Measurements from ENCODE around the gene ASF1B. TPM values are rescaled to one million over a fixed set of nuclear protein-coding genes. Genes with fewer than 3 reads are reported as not detected.
A peak's percentile ranks its signal among the peaks of the same experiment; 100 is the strongest.

ASF1B gene
- total RNA-seq, 1 donor from 2014 or later = 0.70 TPM

- DNase-seq (ENCODE audit: low spot score) = peak; percentile 89
- intact Hi-C loops (cut with DNase I) = loop anchor here (2.0 to 10.0 kb wide), 3 partner anchors 63 to 289 kb away; partner anchors contain the start of gene ASF1B
These were observed 63.0 kb downstream of the ASF1B start for GRCh38 chr19:14073261-14073924.

- no peak for DNase-seq (ENCODE audit: low spot score)
- intact Hi-C loops (cut with DNase I) = loop anchor here (1.0 to 10.0 kb wide), 4 partner anchors 64 to 288 kb away; partner anchors contain the start of gene ASF1B
These were observed 63.7 kb downstream of the ASF1B start, which contains the start of gene MISP3 for GRCh38 chr19:14072535-14073260. Gene MISP3 (plus strand): TSS chr19:14072786. CDS start chr19:14073310, 524 bp downstream.

- no peak for DNase-seq (ENCODE audit: low spot score)
- intact Hi-C loops (cut with DNase I) = loop anchor here (10.0 kb wide), 2 partner anchors 274 to 286 kb away; no protein-coding TSS in a partner anchor
These were observed 65.9 kb downstream of the ASF1B start for GRCh38 chr19:14070268-14071050.

Other genes starting within 250 kb of the ASF1B start
- gene BRME1, start 230.5 kb downstream of the ASF1B start, total RNA-seq = 0.35 TPM
- gene CC2D1A, start 230.4 kb downstream of the ASF1B start, total RNA-seq = 19.5 TPM
- gene PODNL1, start 198.2 kb downstream of the ASF1B start, total RNA-seq = 3.5 TPM
- gene DCAF15, start 184.1 kb downstream of the ASF1B start, total RNA-seq = 17.0 TPM
- gene RFX1, start 130.3 kb downstream of the ASF1B start, total RNA-seq = 13.4 TPM
- not detected for gene RLN3, start 108.4 kb downstream of the ASF1B start, total RNA-seq
- gene IL27RA, start 104.8 kb downstream of the ASF1B start, total RNA-seq = 3.0 TPM
- 0.46 TPM for gene PALM3, start 74.5 kb downstream of the ASF1B start, total RNA-seq
- 7.9 TPM for gene MISP3, start 63.8 kb downstream of the ASF1B start, total RNA-seq
- gene C19orf67, start 50.8 kb downstream of the ASF1B start, total RNA-seq = not detected
- gene SAMD1, start 45.8 kb downstream of the ASF1B start, total RNA-seq = 41.8 TPM
- gene PRKACA, start 18.8 kb downstream of the ASF1B start, total RNA-seq = 487 TPM
- gene ADGRL1, start 69.6 kb upstream of the ASF1B start, total RNA-seq = 7.9 TPM
- gene ADGRE5, start 244.9 kb upstream of the ASF1B start, total RNA-seq = 36.4 TPM

Data from cardiac septum (tissue), 1 donor.